ENCODE measurements around the gene SEC31A.

SEC31A gene

GRCh38 chr4:82791179-82791578, 99.8 kb downstream of the SEC31A start:
- DNase-seq, result no peak

- DNase-seq, result no peak
These were observed 100.8 kb downstream of the SEC31A start for GRCh38 chr4:82790060-82790660.

GRCh38 chr4:82789025-82789776, 101.8 kb downstream of the SEC31A start:
- DNase-seq, result no peak

- no peak for DNase-seq
These were observed 103.6 kb downstream of the SEC31A start for GRCh38 chr4:82787342-82787741.

- DNase-seq, result no peak
These were observed 104.1 kb downstream of the SEC31A start for GRCh38 chr4:82786828-82787227.

GRCh38 chr4:82785611-82786400, 105.1 kb downstream of the SEC31A start:
- DNase-seq, result no peak

GRCh38 chr4:82784681-82785610, 106.0 kb downstream of the SEC31A start:
- no peak for DNase-seq

GRCh38 chr4:82782626-82783345, 108.2 kb downstream of the SEC31A start:
- DNase-seq, result no peak

GRCh38 chr4:82780752-82781231, 110.2 kb downstream of the SEC31A start:
- peak; percentile 81 for DNase-seq

GRCh38 chr4:82780170-82780751, 110.7 kb downstream of the SEC31A start:
- no peak for DNase-seq

GRCh38 chr4:82779032-82779431, 111.9 kb downstream of the SEC31A start:
- DNase-seq, result no peak

- DNase-seq, result no peak
These were observed 113.0 kb downstream of the SEC31A start for GRCh38 chr4:82777857-82778525.

GRCh38 chr4:82776925-82777542, 113.9 kb downstream of the SEC31A start:
- DNase-seq, result no peak

- DNase-seq, result no peak
These were observed 115.7 kb downstream of the SEC31A start for GRCh38 chr4:82775243-82775642.

GRCh38 chr4:82774711-82775171, 116.2 kb downstream of the SEC31A start:
- DNase-seq, result no peak

GRCh38 chr4:82773057-82773456, 117.9 kb downstream of the SEC31A start:
- DNase-seq, result no peak

- no peak for DNase-seq
These were observed 120.3 kb downstream of the SEC31A start for GRCh38 chr4:82770607-82771006.
